HG03025 (cell line): ENCODE results near the gene HNRNPA3.

Experiments
- ATAC-seq: cut with Tn5 transposase; IDR thresholded peaks from one replicate; pipeline ENCODE4 v1.9.1; 2021; ENCODE audit warnings: mild to moderate bottlenecking, moderate library complexity; ENCODE audit not compliant: unreplicated experiment, low FRiP score

HNRNPA3 gene

DNA sequence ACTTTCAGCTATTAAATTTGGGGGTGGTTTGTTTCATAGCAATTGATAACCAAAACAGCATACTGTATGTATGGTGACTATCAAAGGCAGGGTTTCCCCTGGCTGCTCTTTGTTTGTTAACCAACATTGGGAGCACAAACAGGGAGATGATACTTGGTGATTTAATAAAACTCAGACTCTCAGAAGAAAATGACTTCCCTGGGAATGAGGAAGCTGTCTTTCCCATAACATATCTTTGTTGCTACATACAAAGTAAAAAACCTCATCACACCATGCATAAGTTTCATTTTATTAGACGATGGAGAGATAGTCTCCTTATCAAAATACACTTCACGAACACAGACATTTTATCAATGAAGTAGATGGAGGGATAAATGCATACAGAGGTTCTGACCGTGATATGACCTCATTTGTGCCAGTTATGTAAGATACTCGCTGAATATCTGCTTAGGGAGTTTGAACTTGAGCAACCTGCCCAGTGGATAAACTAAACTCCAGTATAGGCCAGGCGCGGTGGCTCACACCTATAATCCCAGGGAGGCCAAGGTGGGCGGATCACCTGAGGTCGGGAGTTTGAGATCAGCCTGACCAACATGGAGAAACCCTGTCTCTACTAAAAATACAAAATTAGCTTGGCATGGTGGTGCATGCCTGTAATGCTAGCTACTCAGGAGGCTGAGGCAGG is 55.7 kb downstream of the HNRNPA3 start:
- ATAC-seq = no peak

DNA sequence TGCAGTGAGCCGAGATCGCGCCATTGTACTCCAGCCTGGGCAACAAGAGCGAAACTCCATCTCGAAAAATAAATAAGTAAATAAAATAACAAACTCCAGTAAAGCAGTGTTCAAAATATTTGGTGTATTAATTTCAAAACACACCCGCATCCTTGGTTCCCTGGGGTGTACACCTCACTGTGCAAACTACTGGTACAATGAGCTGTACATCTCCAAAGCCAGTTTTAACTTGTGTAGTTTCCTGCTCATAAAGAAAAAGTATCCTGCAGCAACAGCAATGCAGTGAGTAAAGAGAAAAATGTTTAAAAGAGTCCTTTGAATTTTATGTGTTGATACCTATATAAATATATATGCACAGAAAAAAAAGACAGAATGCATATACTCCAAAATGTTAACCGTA is 56.3 kb downstream of the HNRNPA3 start:
- ATAC-seq = no peak

DNA sequence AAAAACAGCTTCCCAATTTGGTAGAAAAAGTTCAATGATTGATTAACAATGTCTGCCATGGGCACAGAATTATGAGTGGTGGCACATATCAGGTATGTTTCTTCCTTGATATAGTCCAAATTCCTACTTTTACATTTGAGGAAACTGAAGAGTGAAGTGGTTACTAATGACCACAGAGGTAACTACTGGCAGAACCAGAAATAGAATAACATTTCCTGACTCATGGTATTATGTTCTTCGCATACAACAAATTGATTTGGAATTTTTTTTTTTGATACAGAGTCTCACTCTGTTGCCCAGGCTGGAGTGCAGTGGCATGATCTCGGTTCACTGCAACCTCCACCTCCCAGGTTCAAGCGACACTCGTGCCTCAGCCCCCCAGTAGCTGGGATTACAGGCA is 57.9 kb downstream of the HNRNPA3 start:
- no peak for ATAC-seq

DNA sequence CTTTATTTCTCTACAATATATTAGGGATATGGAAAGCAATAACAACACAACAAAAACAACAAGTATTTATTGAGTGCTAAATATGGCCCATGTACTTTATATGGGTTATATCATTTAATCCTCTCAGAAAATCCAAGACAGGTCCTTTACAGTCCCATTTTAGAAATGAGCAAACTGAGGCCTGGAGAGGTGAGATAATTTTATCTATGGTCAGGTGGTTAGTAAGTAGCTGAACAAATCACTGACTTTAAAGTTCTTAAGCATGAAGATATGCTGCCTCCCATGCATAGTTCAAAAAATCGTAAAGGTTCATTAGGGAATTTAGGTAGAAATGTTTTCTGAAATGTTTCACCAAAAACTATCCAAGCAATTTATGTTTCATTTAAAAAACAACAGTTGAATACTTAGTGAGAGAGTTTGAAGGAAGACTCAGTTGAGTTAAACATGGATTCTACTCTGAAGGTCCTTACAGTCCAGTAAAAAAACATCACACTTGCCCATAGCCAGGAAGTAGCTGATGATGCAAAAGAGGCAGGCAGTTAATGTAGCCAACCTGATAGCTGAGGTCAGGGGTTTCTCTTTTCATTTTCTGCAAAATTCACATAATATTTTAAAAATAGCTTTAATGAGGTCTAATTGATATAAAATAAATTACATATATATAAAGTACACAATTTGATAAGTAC is 59.5 kb downstream of the HNRNPA3 start:
- ATAC-seq = no peak

DNA sequence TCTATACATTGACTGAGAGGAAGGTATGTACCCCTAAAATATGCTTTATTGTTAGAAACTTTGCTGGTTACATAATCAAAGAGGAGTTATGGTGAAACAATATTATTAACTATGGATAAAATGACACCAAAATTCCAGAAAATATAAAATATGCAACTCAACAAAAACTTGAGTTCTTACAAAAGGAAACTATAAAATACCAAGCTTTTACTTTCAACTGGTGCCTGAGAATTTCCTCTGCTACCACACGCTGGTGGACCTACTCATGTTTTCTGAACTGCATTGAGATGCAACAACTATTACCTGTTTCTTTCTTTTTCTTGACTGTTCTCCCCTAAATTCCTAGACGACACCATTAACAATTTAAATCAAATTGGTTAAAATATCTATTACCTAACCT is 60.2 kb downstream of the HNRNPA3 start:
- no peak for ATAC-seq

DNA sequence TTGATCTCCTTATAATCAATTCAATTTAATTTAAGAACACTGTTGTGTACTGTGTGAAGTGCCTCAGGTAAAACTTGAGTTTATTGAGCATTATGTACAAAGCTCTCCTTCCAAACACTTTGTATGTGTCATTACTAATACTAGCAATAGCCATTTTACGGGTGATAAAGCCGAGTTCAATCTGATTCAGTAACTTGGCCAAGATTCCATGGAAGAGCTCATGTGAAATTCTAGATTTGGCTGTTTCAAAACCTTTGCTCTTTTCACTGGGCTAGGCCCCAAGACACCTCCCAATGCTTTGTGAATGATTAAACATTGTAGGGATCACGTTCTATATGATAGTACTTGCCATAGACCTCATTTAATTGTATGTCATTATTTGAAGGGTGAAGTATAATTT is 60.8 kb downstream of the HNRNPA3 start:
- no peak for ATAC-seq
